AG04449 (cell line): ENCODE results near the gene NMUR1.

Experiments
- CTCF ChIA-PET: fragments of 350-600 bp; formaldehyde crosslinking; extraction: SDS; loops from one replicate; lab custom pipeline; 2021; ENCODE audit warnings: antibody characterized with exemption; lab: Yijun Ruan, JAX
- POLR2A ChIA-PET: fragments of 400-600, 350-600 bp; formaldehyde crosslinking; extraction: SDS; loops from one replicate; lab custom pipeline; 2020; ENCODE audit warnings: antibody characterized with exemption, inconsistent platforms; lab: Yijun Ruan, JAX
- DNase-seq: peaks from one replicate; pipeline ENCODE4 v3.0.0-alpha.2; 2010; ENCODE audit warnings: low read depth, low spot score
- H3K4me3 ChIP-seq: 2 replicates; pipeline ENCODE4 v1.5.1; 2011; ENCODE audit warnings: low read depth, mild to moderate bottlenecking, control low read depth, low read length
- CTCF ChIP-seq: IDR thresholded peaks from one replicate; pipeline ENCODE4 v1.5.1; 2011; ENCODE audit warnings: mild to moderate bottlenecking, moderate library complexity, low read length, control low read depth, inconsistent platforms; ENCODE audit not compliant: insufficient read depth; ENCODE audit errors: missing control alignments

Gene NMUR1

GRCh38 chr2:231547315-231548110 lies 17.3 kb upstream of the NMUR1 start:
- ChIA-PET POLR2A (no interaction called here), CTCF (interaction anchor here (1.7 to 7.1 kb wide), 3 partner anchors 11 to 65 kb away, joined by 4 to 47 read pairs (median 14); no protein-coding TSS in a partner anchor)
- H3K4me3 ChIP-seq, result no peak overlapping the region
- no peak for DNase-seq
- TF ChIP-seq CTCF, result no peak

- CTCF ChIA-PET, result interaction anchor here (0.7 to 2.7 kb wide), 6 partner anchors 9 to 67 kb away, joined by 3 to 14 read pairs (median 4); partner anchors contain the start of gene NMUR1
- no peak for TF ChIP-seq CTCF
- no peak overlapping the region for H3K4me3 ChIP-seq
- POLR2A ChIA-PET, result interaction anchor here (0.6 kb wide), 1 partner anchor 13 kb away, joined by 3 read pairs; no protein-coding TSS in a partner anchor
- DNase-seq, result no peak
Measured at GRCh38 chr2:231546014-231546715, 15.9 kb upstream of the NMUR1 start.

GRCh38 chr2:231545105-231545902 lies 15.1 kb upstream of the NMUR1 start:
- no peak overlapping the region for H3K4me3 ChIP-seq
- POLR2A ChIA-PET, result no interaction called here
- TF ChIP-seq CTCF, result no peak
- no peak for DNase-seq
- CTCF ChIA-PET, result interaction anchor here (0.7 to 2.1 kb wide), 4 partner anchors 15 to 66 kb away, joined by 3 to 7 read pairs (median 4); partner anchors contain the start of gene NMUR1

GRCh38 chr2:231542136-231542535 lies 11.9 kb upstream of the NMUR1 start:
- ChIA-PET CTCF (interaction anchor here (1.5 to 2.1 kb wide), 2 partner anchors 16 to 24 kb away, joined by 3 to 6 read pairs; no protein-coding TSS in a partner anchor), POLR2A (no interaction called here)
- no peak for TF ChIP-seq CTCF
- H3K4me3 ChIP-seq, result no peak overlapping the region
- no peak for DNase-seq

GRCh38 chr2:231541645-231542044 lies 11.4 kb upstream of the NMUR1 start:
- H3K4me3 ChIP-seq, result no peak overlapping the region
- POLR2A ChIA-PET, result no interaction called here
- no peak for DNase-seq
- CTCF ChIA-PET, result interaction anchor here (1.1 kb wide), 1 partner anchor 60 kb away, joined by 4 read pairs; no protein-coding TSS in a partner anchor
- TF ChIP-seq CTCF, result no peak
